ENCODE measurements around the gene SLIT3.

The SLIT3 gene

DNA sequence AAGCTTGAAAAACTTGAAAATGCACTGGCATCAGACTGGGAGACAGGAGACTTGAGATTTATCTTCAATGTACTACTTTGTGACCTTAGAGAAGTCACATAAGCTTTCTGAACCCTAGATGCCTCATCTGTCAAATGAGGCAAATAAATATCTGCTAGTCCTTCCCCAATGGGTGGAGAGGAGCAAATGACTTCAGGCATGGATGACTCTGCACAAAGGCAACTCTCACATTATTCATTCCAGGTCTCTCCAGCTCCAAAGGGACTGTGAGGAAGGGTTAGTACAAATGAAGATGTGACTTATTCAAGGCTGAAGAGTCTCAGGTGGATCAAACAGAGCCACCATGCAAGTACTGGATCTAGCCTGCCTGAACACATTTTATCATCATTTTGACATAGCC lies 228.7 kb downstream of the SLIT3 start:
- Mint-ChIP-seq H3K4me3 (no peak overlapping the region), H3K36me3 (ENCODE audit: low read depth) (peaks cover 13% of the 10 kb centered on the region), H3K27ac (no peak overlapping the region), H3K9me3 (no peaks in the 10 kb centered on the region), H3K4me1 (peaks cover 35% of the 10 kb centered on the region), H3K27me3 (ENCODE audit: low read depth) (no peaks in the 10 kb centered on the region)
- TF ChIP-seq, protein P1, sequence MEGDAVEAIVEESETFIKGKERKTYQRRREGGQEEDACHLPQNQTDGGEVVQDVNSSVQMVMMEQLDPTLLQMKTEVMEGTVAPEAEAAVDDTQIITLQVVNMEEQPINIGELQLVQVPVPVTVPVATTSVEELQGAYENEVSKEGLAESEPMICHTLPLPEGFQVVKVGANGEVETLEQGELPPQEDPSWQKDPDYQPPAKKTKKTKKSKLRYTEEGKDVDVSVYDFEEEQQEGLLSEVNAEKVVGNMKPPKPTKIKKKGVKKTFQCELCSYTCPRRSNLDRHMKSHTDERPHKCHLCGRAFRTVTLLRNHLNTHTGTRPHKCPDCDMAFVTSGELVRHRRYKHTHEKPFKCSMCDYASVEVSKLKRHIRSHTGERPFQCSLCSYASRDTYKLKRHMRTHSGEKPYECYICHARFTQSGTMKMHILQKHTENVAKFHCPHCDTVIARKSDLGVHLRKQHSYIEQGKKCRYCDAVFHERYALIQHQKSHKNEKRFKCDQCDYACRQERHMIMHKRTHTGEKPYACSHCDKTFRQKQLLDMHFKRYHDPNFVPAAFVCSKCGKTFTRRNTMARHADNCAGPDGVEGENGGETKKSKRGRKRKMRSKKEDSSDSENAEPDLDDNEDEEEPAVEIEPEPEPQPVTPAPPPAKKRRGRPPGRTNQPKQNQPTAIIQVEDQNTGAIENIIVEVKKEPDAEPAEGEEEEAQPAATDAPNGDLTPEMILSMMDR (IDR thresholded peaks at IDR 0.05; ENCODE audit: unreplicated experiment in 3 of 3) = no peak

- Mint-ChIP-seq H3K36me3 (ENCODE audit: low read depth) (peaks cover 12% of the 10 kb centered on the region), H3K27ac (peak overlapping the region; percentile 10 to 69 (median 30)), H3K27me3 (ENCODE audit: low read depth) (no peaks in the 10 kb centered on the region), H3K4me3 (no peak overlapping the region), H3K9me3 (no peaks in the 10 kb centered on the region), H3K4me1 (peaks cover 44% of the 10 kb centered on the region)
- TF ChIP-seq, protein P1 (IDR thresholded peaks at IDR 0.05; ENCODE audit: unreplicated experiment in 3 of 3) = no peak
Measured at GRCh38 chr5:169070413-169070812, 230.5 kb downstream of the SLIT3 start.

- Mint-ChIP-seq H3K4me1 (peaks cover 59% of the 10 kb centered on the region), H3K9me3 (no peaks in the 10 kb centered on the region), H3K27me3 (ENCODE audit: low read depth) (peaks cover 6% of the 10 kb centered on the region)
Measured at GRCh38 chr5:169067751-169068173, 233.2 kb downstream of the SLIT3 start.

DNA sequence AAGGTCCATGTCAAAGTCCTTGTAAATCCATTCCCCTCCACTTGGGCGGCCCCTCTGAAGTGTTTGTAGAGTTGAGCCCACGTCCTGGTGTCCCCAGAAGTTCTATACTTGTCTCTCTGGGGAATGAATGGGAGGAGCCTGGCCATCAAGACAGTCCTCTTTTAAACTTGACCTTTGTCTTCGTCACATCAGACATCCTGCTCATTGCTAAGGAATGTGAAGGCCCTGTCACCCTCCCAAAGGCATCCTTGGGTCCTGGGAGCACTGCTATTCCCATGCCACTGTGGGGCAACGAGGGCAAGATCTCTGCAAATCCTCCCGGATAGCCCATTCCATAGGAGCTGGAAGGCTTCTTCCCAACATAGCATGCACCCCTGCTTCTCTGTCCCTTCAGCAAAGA lies 235.5 kb downstream of the SLIT3 start:
- Mint-ChIP-seq H3K4me3 (no peak overlapping the region), H3K27me3 (ENCODE audit: low read depth) (peaks cover 6% of the 10 kb centered on the region), H3K36me3 (ENCODE audit: low read depth) (no peaks in the 10 kb centered on the region), H3K9me3 (no peaks in the 10 kb centered on the region), H3K4me1 (peaks cover 64% of the 10 kb centered on the region), H3K27ac (peak overlapping the region in 1 of 3 experiments; percentile 56)
- TF ChIP-seq, protein P1 (IDR thresholded peaks at IDR 0.05; ENCODE audit: unreplicated experiment in 3 of 3) = no peak

More at GRCh38 chr5:169067751-169068173, 233.2 kb downstream of the SLIT3 start:
- Mint-ChIP-seq H3K4me3 (peak overlapping the region in 1 of 3 experiments; percentile 3), H3K27ac (peak overlapping the region; percentile 79 to 89 (median 87)), H3K36me3 (ENCODE audit: low read depth) (peaks cover 7% of the 10 kb centered on the region)
- TF ChIP-seq, protein P1 (IDR thresholded peaks at IDR 0.05; ENCODE audit: unreplicated experiment in 3 of 3) = no peak

GRCh38 chr5:169064093-169064492 lies 236.8 kb downstream of the SLIT3 start:
- no peak overlapping the region for H3K4me3 Mint-ChIP-seq
- peak overlapping the region; percentile 5 to 91 (median 72) for H3K27ac Mint-ChIP-seq
- TF ChIP-seq, protein P1 (IDR thresholded peaks at IDR 0.05; ENCODE audit: unreplicated experiment in 3 of 3) = no peak
- H3K4me1 Mint-ChIP-seq = peaks cover 51% of the 10 kb centered on the region
- H3K36me3 Mint-ChIP-seq (ENCODE audit: low read depth) = no peaks in the 10 kb centered on the region
- H3K27me3 Mint-ChIP-seq (ENCODE audit: low read depth) = peaks cover 6% of the 10 kb centered on the region
- no peaks in the 10 kb centered on the region for H3K9me3 Mint-ChIP-seq

- Mint-ChIP-seq H3K4me3 (peak overlapping the region in 1 of 3 experiments; percentile 52), H3K36me3 (ENCODE audit: low read depth) (no peaks in the 10 kb centered on the region), H3K9me3 (no peaks in the 10 kb centered on the region), H3K4me1 (peaks cover 49% of the 10 kb centered on the region), H3K27ac (peak overlapping the region; percentile 5 to 91 (median 72)), H3K27me3 (ENCODE audit: low read depth) (peaks cover 6% of the 10 kb centered on the region)
- TF ChIP-seq, protein P1 (IDR thresholded peaks at IDR 0.05; ENCODE audit: unreplicated experiment in 3 of 3) = no peak
Measured at GRCh38 chr5:169063316-169063953, 237.5 kb downstream of the SLIT3 start.

All from nephron (organoid).